ENCODE measurements around the gene SUPT5H.

GRCh38 chr19:39415111-39416046, 30.0 kb upstream of the SUPT5H start:
- peak in 1 of 3 experiments; percentile 4 for TF ChIP-seq CTCF (IDR thresholded peaks at IDR 0.05)
- TF ChIP-seq POLR2A (IDR thresholded peaks at IDR 0.05; ENCODE audit: low read depth): no peak
- TF ChIP-seq EP300 (IDR thresholded peaks at IDR 0.05): no peak
- TF ChIP-seq POLR2AphosphoS5 (IDR thresholded peaks at IDR 0.05): no peak
